ENCODE data around the gene FXYD2. TPM values are rescaled to one million over a fixed set of nuclear protein-coding genes. Genes with fewer than 3 reads are reported as not detected.
A peak's percentile ranks its signal among the peaks of the same experiment; 100 is the strongest.

The FXYD2 gene
- total and polyA plus RNA-seq, 10 of the 15 experiments (the other 5 are each of a cell fraction or from before 2014, with no cell fraction given): 1.2 to 4.5 (median 2.4) TPM

GRCh38 chr11:117815262-117815803, 9.2 kb downstream of the FXYD2 start (continued):
- TF ChIP-seq, protein P1, sequence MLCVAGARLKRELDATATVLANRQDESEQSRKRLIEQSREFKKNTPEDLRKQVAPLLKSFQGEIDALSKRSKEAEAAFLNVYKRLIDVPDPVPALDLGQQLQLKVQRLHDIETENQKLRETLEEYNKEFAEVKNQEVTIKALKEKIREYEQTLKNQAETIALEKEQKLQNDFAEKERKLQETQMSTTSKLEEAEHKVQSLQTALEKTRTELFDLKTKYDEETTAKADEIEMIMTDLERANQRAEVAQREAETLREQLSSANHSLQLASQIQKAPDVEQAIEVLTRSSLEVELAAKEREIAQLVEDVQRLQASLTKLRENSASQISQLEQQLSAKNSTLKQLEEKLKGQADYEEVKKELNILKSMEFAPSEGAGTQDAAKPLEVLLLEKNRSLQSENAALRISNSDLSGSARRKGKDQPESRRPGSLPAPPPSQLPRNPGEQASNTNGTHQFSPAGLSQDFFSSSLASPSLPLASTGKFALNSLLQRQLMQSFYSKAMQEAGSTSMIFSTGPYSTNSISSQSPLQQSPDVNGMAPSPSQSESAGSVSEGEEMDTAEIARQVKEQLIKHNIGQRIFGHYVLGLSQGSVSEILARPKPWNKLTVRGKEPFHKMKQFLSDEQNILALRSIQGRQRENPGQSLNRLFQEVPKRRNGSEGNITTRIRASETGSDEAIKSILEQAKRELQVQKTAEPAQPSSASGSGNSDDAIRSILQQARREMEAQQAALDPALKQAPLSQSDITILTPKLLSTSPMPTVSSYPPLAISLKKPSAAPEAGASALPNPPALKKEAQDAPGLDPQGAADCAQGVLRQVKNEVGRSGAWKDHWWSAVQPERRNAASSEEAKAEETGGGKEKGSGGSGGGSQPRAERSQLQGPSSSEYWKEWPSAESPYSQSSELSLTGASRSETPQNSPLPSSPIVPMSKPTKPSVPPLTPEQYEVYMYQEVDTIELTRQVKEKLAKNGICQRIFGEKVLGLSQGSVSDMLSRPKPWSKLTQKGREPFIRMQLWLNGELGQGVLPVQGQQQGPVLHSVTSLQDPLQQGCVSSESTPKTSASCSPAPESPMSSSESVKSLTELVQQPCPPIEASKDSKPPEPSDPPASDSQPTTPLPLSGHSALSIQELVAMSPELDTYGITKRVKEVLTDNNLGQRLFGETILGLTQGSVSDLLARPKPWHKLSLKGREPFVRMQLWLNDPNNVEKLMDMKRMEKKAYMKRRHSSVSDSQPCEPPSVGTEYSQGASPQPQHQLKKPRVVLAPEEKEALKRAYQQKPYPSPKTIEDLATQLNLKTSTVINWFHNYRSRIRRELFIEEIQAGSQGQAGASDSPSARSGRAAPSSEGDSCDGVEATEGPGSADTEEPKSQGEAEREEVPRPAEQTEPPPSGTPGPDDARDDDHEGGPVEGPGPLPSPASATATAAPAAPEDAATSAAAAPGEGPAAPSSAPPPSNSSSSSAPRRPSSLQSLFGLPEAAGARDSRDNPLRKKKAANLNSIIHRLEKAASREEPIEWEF (IDR thresholded peaks at IDR 0.05; ENCODE audit: insufficient replicate concordance, low read depth, low read length): no peak
- TF ChIP-seq BCLAF1 (IDR thresholded peaks at IDR 0.05) (no peak), NR2C2 (IDR thresholded peaks at IDR 0.05; ENCODE audit: borderline replicate concordance, control insufficient read depth, insufficient read length, low read depth) (no peak), E2F8 (IDR thresholded peaks at IDR 0.05; ENCODE audit: low read depth, partially characterized antibody) (no peak), SREBF1 (IDR thresholded peaks at IDR 0.05; ENCODE audit: low read length) (no peak), HDAC6 (IDR thresholded peaks at IDR 0.05; ENCODE audit: unreplicated experiment) (no peak), MEF2B (IDR thresholded peaks at IDR 0.05; ENCODE audit: partially characterized antibody, poor library complexity, severe bottlenecking) (peak; percentile 80), RCOR1 (conservative IDR thresholded peaks at IDR 0.05; ENCODE audit: low read depth, low read length) (no peak), SP1 (IDR thresholded peaks at IDR 0.05; ENCODE audit: low read depth, low read length) (peak; percentile 53), ELK1 (IDR thresholded peaks at IDR 0.05; ENCODE audit: low read depth, low read length) (no peak), SREBF2 (IDR thresholded peaks at IDR 0.05; ENCODE audit: low read length) (no peak), RAD21 (IDR thresholded peaks at IDR 0.05; ENCODE audit: insufficient read depth, low read depth, low read length) (no peak), CHD4 (IDR thresholded peaks at IDR 0.05) (no peak), SRF (IDR thresholded peaks at IDR 0.05; ENCODE audit: low read depth in 2 of 2, low read length in 2 of 2) (peak in 1 of 2 experiments; percentile 24; a peak in 1 of 4 replicates), EP300 (IDR thresholded peaks at IDR 0.05; ENCODE audit: borderline replicate concordance in 1 of 2, control insufficient read depth in 1 of 2, low read depth in 2 of 2, low read length in 2 of 2) (peak; percentile 62 to 83; a peak in 3 of 4 replicates), TCF3 (IDR thresholded peaks at IDR 0.05; ENCODE audit: borderline replicate concordance, insufficient read depth, low read depth, low read length) (0 out of 2 replicates have a peak, but pooled peaks have one; percentile 11), ZSCAN29 (IDR thresholded peaks at IDR 0.05) (no peak), CBX3 (IDR thresholded peaks at IDR 0.05; ENCODE audit: borderline replicate concordance, low read depth) (no peak)
